Memory B cell (primary cell): ENCODE results near the gene SBDS.
"Not testable (repeated sequence)": the region's sequence is repeated elsewhere in the genome, so short reads cannot be mapped to it uniquely, and the experiment has no call there.

Experiments used
- ATAC-seq: fragments of 150-1000 bp; cut with Tn5 transposase; 2 replicates; pipeline ENCODE4 v1.10.0; 2021; ENCODE audit warnings: low read depth, mild to moderate bottlenecking, moderate library complexity
- DNase-seq, 2 donors: peaks; one replicate each; pipeline ENCODE4 v3.0.0; 2022; ENCODE audit warnings: low spot score in 2 of 2
- H3K27ac Mint-ChIP-seq: one replicate; pipeline ENCODE4 v1.8.0; 2022; ENCODE audit warnings: mild to moderate bottlenecking, moderate library complexity, mixed read lengths
- H3K27me3 Mint-ChIP-seq: one replicate; pipeline ENCODE4 v1.8.0; 2022; ENCODE audit warnings: mixed read lengths
- H3K36me3 Mint-ChIP-seq: one replicate; pipeline ENCODE4 v1.8.0; 2022; ENCODE audit warnings: mild to moderate bottlenecking, mixed read lengths
- H3K4me1 Mint-ChIP-seq: one replicate; pipeline ENCODE4 v1.8.0; 2022; ENCODE audit warnings: mixed read lengths
- H3K4me3 Mint-ChIP-seq: one replicate; pipeline ENCODE4 v1.8.0; 2022; ENCODE audit warnings: mild to moderate bottlenecking, moderate library complexity, mixed read lengths
- H3K9me3 Mint-ChIP-seq: one replicate; pipeline ENCODE4 v1.8.0; 2022; ENCODE audit warnings: mixed read lengths

SBDS gene

DNA sequence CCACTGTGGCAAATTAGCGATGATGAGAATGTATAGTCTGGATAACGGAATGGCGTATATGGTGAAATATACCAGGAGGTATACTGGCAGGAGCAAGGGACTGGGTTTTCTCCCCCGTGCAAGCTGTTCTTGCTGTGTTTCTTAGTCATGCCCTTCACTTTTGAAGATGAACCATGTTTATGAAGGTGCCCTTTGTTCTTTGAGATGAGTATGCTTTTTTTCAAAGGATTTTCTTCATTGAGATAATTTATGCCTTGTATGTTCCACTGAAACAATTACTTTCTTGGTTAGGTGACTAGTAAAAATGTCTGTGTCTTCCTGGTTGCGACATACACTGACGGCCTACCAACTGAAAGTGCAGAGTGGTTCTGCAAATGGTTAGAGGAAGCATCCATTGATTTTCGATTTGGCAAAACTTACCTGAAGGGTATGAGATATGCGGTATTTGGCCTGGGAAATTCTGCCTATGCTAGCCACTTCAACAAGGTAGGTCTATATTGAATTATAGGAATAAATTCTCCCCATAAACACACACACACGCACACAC is 18.8 kb upstream of the SBDS start:
- H3K36me3 Mint-ChIP-seq, result peaks cover 19% of the 10 kb centered on the region

DNA sequence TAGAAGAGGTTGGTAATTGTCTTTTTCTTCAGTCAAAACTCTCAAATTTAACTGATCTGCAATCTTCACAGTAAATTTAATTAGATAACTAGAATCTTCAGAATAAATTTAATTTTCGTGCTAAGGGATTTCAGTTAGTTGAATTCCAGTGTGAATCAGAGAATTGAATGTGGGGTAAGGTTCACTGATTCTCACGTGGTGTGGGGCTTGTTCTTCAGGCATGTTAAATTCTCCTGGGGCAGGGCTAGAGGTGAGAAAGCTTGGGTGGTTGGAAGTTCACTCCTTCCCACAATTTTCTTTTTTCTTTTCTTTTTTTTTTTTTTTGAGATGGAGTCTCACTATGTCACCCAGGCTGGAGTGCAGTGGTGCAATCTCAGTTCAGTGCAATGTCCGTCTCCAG is 14.3 kb upstream of the SBDS start:
- not testable (repeated sequence) for H3K9me3 Mint-ChIP-seq, H3K4me3 Mint-ChIP-seq, H3K27ac Mint-ChIP-seq, H3K4me1 Mint-ChIP-seq, ATAC-seq, DNase-seq, H3K27me3 Mint-ChIP-seq
- H3K36me3 Mint-ChIP-seq, result peaks cover 20% of the 10 kb centered on the region

More for the DNA sequence above, 18.8 kb upstream of the SBDS start:
- not testable (repeated sequence) for DNase-seq, H3K9me3 Mint-ChIP-seq, H3K27ac Mint-ChIP-seq, H3K4me3 Mint-ChIP-seq, ATAC-seq, H3K4me1 Mint-ChIP-seq, H3K27me3 Mint-ChIP-seq

DNA sequence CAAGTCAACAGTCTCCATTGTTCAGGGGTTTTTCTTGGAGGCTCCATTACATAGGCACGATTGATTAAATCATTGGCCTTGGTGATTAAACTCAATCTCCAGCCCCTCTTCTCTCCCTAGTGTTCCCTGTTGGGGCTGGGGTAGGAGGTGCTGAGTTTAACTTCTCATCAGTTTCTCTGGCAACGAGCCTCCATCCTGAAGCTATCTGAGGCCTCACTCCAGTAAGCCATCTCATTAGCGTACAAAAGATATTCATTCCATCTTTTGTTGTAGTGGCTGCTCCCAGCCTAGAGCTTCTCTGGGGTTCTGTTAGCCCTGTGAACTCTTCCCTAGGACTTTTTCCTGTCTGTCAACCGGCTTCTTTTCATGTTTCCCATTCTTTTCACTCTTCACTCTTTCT is 12.9 kb upstream of the SBDS start:
- Mint-ChIP-seq H3K4me1 (peaks cover 2% of the 10 kb centered on the region), H3K27ac (no peak overlapping the region), H3K9me3 (no peaks in the 10 kb centered on the region), H3K27me3 (no peaks in the 10 kb centered on the region), H3K36me3 (peaks cover 20% of the 10 kb centered on the region), H3K4me3 (no peak overlapping the region)
- DNase-seq, result no peak
- ATAC-seq, result no peak

DNA sequence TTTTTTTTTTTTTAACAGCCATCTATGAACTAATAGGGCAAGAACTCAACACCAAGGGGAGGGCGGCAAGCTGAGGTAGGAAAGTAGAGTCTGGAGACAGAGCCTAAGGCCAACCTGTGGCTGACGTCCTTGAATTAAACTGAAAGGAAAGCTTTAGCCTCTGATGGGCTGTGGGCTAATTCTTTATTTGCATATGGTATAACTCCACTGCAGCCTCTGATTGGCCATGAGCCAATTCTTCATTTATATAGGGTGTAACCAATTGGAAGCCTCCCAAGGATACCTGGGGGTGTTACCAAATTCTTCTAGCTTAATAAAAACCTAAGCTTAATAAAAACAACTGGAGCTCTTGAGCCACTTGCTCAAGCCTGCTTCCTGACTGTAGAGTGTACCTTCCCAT is 11.6 kb upstream of the SBDS start:
- Mint-ChIP-seq H3K4me3 (no peak overlapping the region), H3K27me3 (no peaks in the 10 kb centered on the region)

DNA sequence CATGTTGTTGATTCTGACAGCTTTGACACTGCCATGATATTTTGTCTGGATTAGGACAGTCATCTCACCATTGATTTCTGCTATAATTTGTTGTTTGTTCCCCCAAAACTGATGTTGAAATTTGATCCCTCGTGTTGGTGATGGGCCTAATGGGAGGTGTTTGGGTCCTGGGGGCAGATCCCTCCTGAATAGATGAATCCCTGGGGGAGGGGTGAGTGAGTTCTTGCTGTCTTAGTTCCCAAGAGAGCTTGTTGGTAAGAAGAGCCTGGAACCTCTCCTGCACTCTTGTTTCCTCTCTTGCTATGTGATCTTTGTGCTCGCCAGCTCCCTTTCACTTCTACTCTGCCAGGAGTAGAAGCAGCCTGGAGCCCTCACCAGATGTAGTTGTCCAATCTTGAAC is 8.8 kb upstream of the SBDS start:
- not testable (repeated sequence) for H3K4me1 Mint-ChIP-seq, H3K4me3 Mint-ChIP-seq, H3K27ac Mint-ChIP-seq

More for the DNA sequence above, 11.6 kb upstream of the SBDS start:
- H3K27ac Mint-ChIP-seq, result no peak overlapping the region
- no peaks in the 10 kb centered on the region for H3K9me3 Mint-ChIP-seq
- no peak for ATAC-seq
- no peak for DNase-seq
- peaks cover 2% of the 10 kb centered on the region for H3K4me1 Mint-ChIP-seq
- H3K36me3 Mint-ChIP-seq, result peaks cover 27% of the 10 kb centered on the region

DNA sequence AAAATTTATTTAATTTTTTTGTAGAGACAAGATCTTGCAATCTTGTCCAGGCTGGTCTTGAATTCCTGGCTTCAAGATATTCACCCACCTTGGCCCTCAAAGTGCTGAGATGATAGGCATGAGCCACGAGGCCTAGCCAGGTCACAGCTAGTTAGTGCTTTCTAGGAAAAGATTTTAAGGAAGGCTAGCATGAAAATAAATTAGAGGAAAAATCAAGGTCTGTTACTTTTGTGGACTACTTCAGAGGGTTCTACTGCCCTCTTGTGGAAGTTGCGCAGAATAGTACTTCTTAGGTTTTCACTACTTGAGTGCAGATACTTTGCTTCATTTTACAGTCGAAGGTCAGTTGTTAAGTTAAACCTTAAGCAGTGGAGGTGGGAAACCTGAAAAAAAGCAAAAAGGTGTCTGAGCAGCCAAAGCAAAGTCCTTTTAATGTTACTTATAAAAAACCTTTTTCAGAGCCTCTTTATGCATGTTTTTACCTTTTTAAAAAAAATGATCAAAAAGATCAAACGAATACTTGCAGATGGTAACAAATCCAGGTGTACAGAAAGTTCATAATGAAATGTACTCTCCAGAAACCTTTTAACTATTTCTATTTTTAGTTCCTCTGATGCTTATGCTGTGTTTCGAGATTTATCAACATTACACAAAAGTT is 5.3 kb upstream of the SBDS start:
- H3K4me3 Mint-ChIP-seq, H3K27me3 Mint-ChIP-seq, DNase-seq, H3K9me3 Mint-ChIP-seq, H3K27ac Mint-ChIP-seq, ATAC-seq, H3K4me1 Mint-ChIP-seq: not testable (repeated sequence)
- peaks cover 12% of the 10 kb centered on the region for H3K36me3 Mint-ChIP-seq

More for the DNA sequence above, 8.8 kb upstream of the SBDS start:
- H3K9me3 Mint-ChIP-seq, DNase-seq, ATAC-seq, H3K27me3 Mint-ChIP-seq: not testable (repeated sequence)
- H3K36me3 Mint-ChIP-seq, result peaks cover 20% of the 10 kb centered on the region

DNA sequence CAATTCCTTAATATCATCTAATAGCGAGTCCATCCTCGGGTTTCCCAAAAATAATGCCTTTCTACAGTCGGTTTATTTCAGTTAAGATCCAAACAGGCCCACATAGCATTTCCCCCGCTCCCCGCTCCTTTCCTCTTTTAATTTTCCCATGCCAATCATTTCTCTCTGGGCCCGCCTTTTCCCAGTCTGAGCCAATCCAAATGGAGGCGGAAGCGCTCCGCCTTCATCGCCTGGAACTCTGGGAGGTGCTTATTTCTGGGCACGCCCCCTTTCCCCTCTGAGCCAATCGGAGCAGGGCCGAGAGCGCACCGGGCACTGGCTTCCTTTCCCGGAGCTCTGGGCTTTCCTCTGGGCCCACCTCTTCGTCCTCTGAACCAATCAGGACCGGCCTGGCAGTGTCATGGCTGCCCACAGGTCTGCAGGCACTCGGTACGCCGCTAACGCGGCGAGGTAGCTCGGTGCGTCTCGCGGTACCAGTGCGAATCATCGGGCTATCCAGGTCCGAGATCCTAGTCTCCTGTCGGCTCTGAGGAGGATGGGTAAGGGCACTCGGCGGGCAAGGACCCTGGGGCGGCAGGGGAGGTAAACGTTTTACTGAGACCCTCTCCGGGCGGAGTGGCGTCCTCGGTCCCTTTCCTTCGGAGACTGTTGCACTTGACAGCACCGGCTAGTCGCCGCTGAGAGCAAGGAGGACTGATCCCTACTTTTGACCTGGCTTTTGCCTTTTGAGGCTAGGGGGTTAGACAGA is 1.2 kb upstream of the SBDS start, which contains the start of gene TYW1:
TYW1 (plus strand) TSS at position 390 of the 748 bp plus-strand sequence; CDS start at position 536, 146 bp downstream.
- peak; percentile 94 to 99 for DNase-seq
- Mint-ChIP-seq H3K4me3 (peak within 1 kb of the TSS; percentile 99), H3K27ac (peak within 1 kb of the TSS; percentile 99), H3K36me3 (peaks cover 11% of the 10 kb centered on the region)
- H3K27me3 Mint-ChIP-seq, H3K9me3 Mint-ChIP-seq, H3K4me1 Mint-ChIP-seq: not testable (repeated sequence)
- ATAC-seq, result peak; percentile 76

DNA sequence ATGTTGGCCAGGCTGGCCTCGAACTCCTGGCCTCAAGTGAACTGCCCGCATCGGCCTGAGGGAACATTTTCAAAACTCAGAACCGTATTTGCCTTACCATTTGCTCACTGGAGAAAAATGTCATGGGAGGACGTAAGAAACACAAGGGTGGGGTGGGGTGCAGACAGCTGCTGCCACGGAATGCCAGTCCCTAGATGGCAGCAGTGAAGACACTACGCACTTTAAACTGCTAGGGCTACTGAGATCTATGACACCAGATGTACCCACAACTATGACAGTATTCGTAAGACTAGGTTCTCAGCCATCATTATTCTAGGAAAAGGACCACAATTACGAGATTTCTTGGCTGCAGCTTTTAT is 716 bp downstream of the SBDS start:
- peaks cover 11% of the 10 kb centered on the region for H3K36me3 Mint-ChIP-seq
- not testable (repeated sequence) for H3K27me3 Mint-ChIP-seq, H3K4me1 Mint-ChIP-seq, H3K9me3 Mint-ChIP-seq
- H3K4me3 Mint-ChIP-seq, result peak overlapping the region; percentile 99
- ATAC-seq (peak; percentile 59), DNase-seq (peak; percentile 40 to 59)
- H3K27ac Mint-ChIP-seq, result peak overlapping the region; percentile 99

DNA sequence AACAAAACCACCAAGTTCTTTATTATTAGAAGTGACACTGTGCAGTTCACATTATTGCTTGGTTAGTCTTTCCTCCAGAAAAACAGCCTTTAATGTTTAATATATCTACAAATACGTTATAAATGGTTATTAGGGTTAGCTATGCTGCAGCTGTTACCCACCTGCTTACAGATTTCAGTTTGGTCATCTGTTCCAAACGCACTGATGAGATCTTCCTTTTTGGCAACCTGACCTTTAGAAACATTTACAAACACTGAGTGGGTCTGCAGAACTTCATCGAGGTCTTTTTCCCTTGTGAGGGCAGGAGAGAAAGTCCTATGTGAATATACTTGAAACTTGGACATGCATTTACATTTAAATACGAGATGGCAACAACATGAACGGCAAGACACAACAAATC is 1.3 kb downstream of the SBDS start:
- H3K36me3 Mint-ChIP-seq, result peaks cover 12% of the 10 kb centered on the region
- H3K9me3 Mint-ChIP-seq, H3K4me1 Mint-ChIP-seq, DNase-seq, H3K27me3 Mint-ChIP-seq, ATAC-seq: not testable (repeated sequence)
- peak overlapping the region; percentile 99 for H3K4me3 Mint-ChIP-seq
- H3K27ac Mint-ChIP-seq, result peak overlapping the region; percentile 99

DNA sequence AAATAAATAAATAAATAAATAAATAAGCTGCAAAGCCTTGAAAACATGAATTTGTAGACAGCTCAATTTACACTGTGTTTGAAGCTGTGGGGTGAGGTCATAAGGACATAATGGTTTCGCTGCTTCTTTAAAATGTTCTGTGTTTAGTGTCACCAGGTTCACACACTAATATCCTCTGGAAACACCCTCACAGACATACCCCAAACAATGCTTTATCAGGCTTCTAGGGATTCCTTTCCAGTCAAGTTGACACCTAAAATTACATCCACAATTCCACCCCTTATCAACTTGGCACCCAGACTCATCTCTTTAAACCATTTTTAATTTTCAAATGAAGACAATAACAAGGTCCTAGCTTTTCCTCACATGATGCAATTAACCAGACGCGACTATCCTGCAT is 5.8 kb downstream of the SBDS start:
- not testable (repeated sequence) for H3K27me3 Mint-ChIP-seq, H3K27ac Mint-ChIP-seq, H3K4me1 Mint-ChIP-seq, H3K4me3 Mint-ChIP-seq, H3K9me3 Mint-ChIP-seq, ATAC-seq, DNase-seq
- H3K36me3 Mint-ChIP-seq, result peaks cover 23% of the 10 kb centered on the region

DNA sequence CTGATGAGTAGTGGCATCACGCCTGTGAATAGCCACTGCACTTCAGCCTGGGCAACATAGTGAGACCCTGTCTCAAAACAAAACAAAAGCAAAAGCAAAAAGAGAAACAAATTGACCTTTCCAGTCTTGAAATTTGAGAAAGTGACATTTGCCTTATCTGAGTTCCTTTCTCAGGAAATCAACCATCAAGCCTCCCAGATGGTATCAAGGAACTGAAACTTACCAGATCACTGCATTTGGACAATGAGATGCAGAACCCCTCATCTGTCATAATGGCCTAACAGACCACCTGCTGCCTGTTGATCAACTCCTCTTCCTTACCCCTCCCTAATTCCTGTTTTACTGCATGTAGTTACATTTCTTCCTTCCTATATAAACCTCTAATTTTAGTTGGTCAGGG is 15.1 kb downstream of the SBDS start:
- H3K4me1 Mint-ChIP-seq, H3K36me3 Mint-ChIP-seq, H3K27me3 Mint-ChIP-seq, DNase-seq, H3K9me3 Mint-ChIP-seq, H3K4me3 Mint-ChIP-seq: not testable (repeated sequence)
- ATAC-seq, result peak; percentile 58
- H3K27ac Mint-ChIP-seq, result peak overlapping the region; percentile 51

DNA sequence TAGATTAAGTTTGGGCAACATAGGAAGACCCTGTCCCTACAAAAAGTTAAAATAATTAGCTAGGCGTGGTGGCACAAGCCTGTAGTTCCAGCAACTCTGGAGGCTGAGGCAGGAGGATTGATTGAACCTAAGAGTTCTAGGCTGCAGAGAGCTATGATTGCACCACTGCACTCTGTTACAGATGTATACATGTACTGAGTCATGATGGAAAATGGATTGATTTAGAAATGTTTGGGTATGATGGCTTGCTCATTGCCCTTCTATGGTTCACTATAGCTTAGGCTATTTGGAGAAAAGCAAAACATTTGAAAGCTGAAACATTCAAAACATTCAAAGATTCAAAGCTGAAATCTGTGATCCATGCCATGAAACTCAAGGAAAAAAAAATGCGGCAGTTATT is 16.4 kb downstream of the SBDS start:
- not testable (repeated sequence) for H3K9me3 Mint-ChIP-seq, H3K4me1 Mint-ChIP-seq, H3K27me3 Mint-ChIP-seq, H3K4me3 Mint-ChIP-seq, H3K36me3 Mint-ChIP-seq, ATAC-seq, H3K27ac Mint-ChIP-seq, DNase-seq

DNA sequence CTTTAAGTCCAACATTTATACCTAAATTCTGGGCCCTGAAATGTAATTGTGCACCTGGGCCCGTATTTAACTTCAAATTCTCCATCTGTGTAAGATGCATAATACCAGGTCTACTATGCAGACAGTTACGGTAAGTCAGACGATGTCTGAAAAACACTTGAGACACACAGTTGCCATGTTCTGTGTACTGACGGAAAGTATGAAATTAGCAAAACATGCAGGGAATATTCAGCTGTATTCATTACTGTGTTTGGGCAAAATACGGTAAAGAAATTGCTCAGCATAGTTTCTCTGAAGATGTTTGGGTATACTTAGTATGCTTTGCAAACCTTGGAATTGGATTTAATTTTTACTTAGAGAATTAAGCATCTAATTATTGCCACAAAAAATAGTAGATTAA is 17.1 kb downstream of the SBDS start:
- not testable (repeated sequence) for H3K36me3 Mint-ChIP-seq, H3K4me3 Mint-ChIP-seq

DNA sequence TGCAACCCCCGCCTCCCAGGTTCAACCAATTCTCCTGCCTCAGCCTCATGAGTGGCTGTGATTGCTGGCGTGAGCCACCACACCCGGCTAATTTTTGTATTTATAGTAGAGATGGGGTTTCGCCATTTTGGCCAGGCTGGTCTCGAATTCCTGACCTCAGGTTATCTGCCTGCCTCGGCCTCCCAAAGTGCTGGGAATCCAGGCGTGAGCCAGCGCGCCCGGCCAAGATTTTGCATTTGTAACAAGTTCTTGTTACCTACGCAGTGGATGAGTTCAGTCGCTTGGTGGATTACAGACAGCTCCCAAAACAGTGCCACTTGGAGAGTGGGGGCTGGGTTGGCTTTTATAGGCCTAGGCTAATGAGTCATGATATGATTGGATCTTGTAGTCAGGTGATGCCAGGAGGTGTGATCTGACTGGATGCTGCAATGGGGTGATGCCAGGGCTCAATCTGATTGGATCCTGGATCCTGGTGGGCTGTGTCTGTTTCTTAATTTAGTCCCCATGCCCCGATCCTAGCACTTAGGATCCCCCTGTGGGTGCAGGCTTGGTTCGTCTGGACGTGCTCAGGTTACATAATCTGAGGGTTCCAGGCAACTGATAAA is 20.3 kb downstream of the SBDS start:
- Mint-ChIP-seq H3K27ac (peak overlapping the region; percentile 78), H3K4me1 (no peaks in the 10 kb centered on the region), H3K9me3 (no peaks in the 10 kb centered on the region), H3K4me3 (no peak overlapping the region), H3K27me3 (no peaks in the 10 kb centered on the region), H3K36me3 (peaks cover 3% of the 10 kb centered on the region)
- no peak for DNase-seq
- no peak for ATAC-seq

More for the DNA sequence above, 17.1 kb downstream of the SBDS start:
- H3K9me3 Mint-ChIP-seq, H3K27ac Mint-ChIP-seq, DNase-seq, H3K27me3 Mint-ChIP-seq, ATAC-seq, H3K4me1 Mint-ChIP-seq: not testable (repeated sequence)
